ENCODE measurements around the gene LRRC4C. TPM values are rescaled to one million over a fixed set of nuclear protein-coding genes. Genes with fewer than 3 reads are reported as not detected.
"Not testable (repeated sequence)": the region's sequence is repeated elsewhere in the genome, so short reads cannot be mapped to it uniquely, and the experiment has no call there.

Gene LRRC4C
- polyA plus RNA-seq, 1 donor from 2014 or later: 24.3 TPM

- TF ChIP-seq EP300 (conservative IDR thresholded peaks at IDR 0.05; ENCODE audit: poor library complexity, severe bottlenecking) (no peak), TAF1 (IDR thresholded peaks at IDR 0.05; ENCODE audit: low read depth) (no peak), EZH2 (IDR thresholded peaks at IDR 0.05; ENCODE audit: borderline replicate concordance, insufficient read depth, low read length, poor library complexity, severe bottlenecking) (no peak), RAD21 (conservative IDR thresholded peaks at IDR 0.05) (no peak), POLR2AphosphoS5 (IDR thresholded peaks at IDR 0.05) (no peak), MXI1 (conservative IDR thresholded peaks at IDR 0.05; ENCODE audit: poor library complexity, severe bottlenecking) (no peak), REST (IDR thresholded peaks at IDR 0.05; ENCODE audit: borderline replicate concordance) (no peak), SMC3 (conservative IDR thresholded peaks at IDR 0.05; ENCODE audit: poor library complexity) (no peak)
- TF ChIP-seq, protein P1, sequence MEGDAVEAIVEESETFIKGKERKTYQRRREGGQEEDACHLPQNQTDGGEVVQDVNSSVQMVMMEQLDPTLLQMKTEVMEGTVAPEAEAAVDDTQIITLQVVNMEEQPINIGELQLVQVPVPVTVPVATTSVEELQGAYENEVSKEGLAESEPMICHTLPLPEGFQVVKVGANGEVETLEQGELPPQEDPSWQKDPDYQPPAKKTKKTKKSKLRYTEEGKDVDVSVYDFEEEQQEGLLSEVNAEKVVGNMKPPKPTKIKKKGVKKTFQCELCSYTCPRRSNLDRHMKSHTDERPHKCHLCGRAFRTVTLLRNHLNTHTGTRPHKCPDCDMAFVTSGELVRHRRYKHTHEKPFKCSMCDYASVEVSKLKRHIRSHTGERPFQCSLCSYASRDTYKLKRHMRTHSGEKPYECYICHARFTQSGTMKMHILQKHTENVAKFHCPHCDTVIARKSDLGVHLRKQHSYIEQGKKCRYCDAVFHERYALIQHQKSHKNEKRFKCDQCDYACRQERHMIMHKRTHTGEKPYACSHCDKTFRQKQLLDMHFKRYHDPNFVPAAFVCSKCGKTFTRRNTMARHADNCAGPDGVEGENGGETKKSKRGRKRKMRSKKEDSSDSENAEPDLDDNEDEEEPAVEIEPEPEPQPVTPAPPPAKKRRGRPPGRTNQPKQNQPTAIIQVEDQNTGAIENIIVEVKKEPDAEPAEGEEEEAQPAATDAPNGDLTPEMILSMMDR (IDR thresholded peaks at IDR 0.05; ENCODE audit: poor library complexity, severe bottlenecking): no peak
- H3K9ac ChIP-seq (ENCODE audit: low read length): no peak overlapping the region
Observed at GRCh38 chr11:41020259-41020658, 439.2 kb downstream of the LRRC4C start.

DNA sequence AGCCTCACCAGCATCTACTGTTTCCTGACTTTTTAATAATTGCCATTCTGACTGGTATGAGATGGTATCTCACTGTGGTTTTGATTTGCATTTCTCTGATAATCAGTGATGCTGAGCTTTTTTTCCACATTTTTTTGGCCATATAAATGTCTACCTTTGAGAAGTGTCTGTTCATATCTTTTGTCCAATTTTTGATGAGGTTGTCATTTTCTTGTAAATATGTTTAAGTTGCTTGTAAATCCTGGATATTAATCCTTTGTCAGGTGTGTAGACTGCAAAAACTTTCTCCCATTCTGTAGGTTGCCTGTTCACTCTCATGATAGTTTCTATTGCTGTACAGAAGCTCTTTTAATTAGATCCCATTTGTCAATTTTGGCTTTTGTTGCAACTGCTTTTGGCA is 439.8 kb downstream of the LRRC4C start:
- H3F3A ChIP-seq (ENCODE audit: insufficient read depth, low read length, poor library complexity, severe bottlenecking); H3K27ac ChIP-seq (ENCODE audit: low read length); H3K27me3 ChIP-seq (ENCODE audit: insufficient read depth, low read depth, low read length); H4K20me1 ChIP-seq (ENCODE audit: insufficient read depth); H3K36me3 ChIP-seq (ENCODE audit: insufficient read depth, low read length); H3K4me2 ChIP-seq (ENCODE audit: low read length); H3K9ac ChIP-seq (ENCODE audit: low read length); H3K9me3 ChIP-seq (ENCODE audit: low read length); H3K4me3 ChIP-seq (ENCODE audit: low read length); H2AFZ ChIP-seq (ENCODE audit: low read depth, low read length); H3K9me2 ChIP-seq (ENCODE audit: insufficient read depth, low read length); H3K79me2 ChIP-seq (replicated peaks; ENCODE audit: insufficient read depth, low read length): not testable (repeated sequence)

More at GRCh38 chr11:41020259-41020658, 439.2 kb downstream of the LRRC4C start:
- Histone ChIP-seq H3K4me2 (ENCODE audit: low read length) (no peak overlapping the region), H4K20me1 (ENCODE audit: insufficient read depth) (no peaks in the 10 kb centered on the region), H3K9me3 (ENCODE audit: low read length) (no peaks in the 10 kb centered on the region), H3K27ac (ENCODE audit: low read length) (peak overlapping the region; percentile 47), H3K36me3 (ENCODE audit: insufficient read depth, low read length) (no peaks in the 10 kb centered on the region), H3F3A (ENCODE audit: insufficient read depth, low read length, poor library complexity, severe bottlenecking) (no peaks in the 10 kb centered on the region), H3K79me2 (replicated peaks; ENCODE audit: insufficient read depth, low read length) (no peaks in the 10 kb centered on the region), H3K9me2 (ENCODE audit: insufficient read depth, low read length) (no peaks in the 10 kb centered on the region), H3K27me3 (ENCODE audit: insufficient read depth, low read depth, low read length) (no peaks in the 10 kb centered on the region), H2AFZ (ENCODE audit: low read depth, low read length) (no peak overlapping the region), H3K4me3 (ENCODE audit: low read length) (no peak overlapping the region)

GRCh38 chr11:41018224-41018623 is 441.2 kb downstream of the LRRC4C start:
- Histone ChIP-seq H2AFZ (ENCODE audit: low read depth, low read length) (no peak overlapping the region), H3K9me2 (ENCODE audit: insufficient read depth, low read length) (no peaks in the 10 kb centered on the region), H3K36me3 (ENCODE audit: insufficient read depth, low read length) (no peaks in the 10 kb centered on the region)

More at GRCh38 chr11:41018224-41018623, 441.2 kb downstream of the LRRC4C start:
- H3K4me2 ChIP-seq (ENCODE audit: low read length): no peak overlapping the region
- TF ChIP-seq EP300 (conservative IDR thresholded peaks at IDR 0.05; ENCODE audit: poor library complexity, severe bottlenecking): no peak
- no peak for TF ChIP-seq SMC3 (conservative IDR thresholded peaks at IDR 0.05; ENCODE audit: poor library complexity)
- TF ChIP-seq, protein P1 (IDR thresholded peaks at IDR 0.05; ENCODE audit: poor library complexity, severe bottlenecking): no peak
- TF ChIP-seq EZH2 (IDR thresholded peaks at IDR 0.05; ENCODE audit: borderline replicate concordance, insufficient read depth, low read length, poor library complexity, severe bottlenecking): no peak
- no peak for TF ChIP-seq TAF1 (IDR thresholded peaks at IDR 0.05; ENCODE audit: low read depth)
- no peak for TF ChIP-seq REST (IDR thresholded peaks at IDR 0.05; ENCODE audit: borderline replicate concordance)
- TF ChIP-seq POLR2AphosphoS5 (IDR thresholded peaks at IDR 0.05): no peak
- TF ChIP-seq RAD21 (conservative IDR thresholded peaks at IDR 0.05): no peak
- no peak for TF ChIP-seq MXI1 (conservative IDR thresholded peaks at IDR 0.05; ENCODE audit: poor library complexity, severe bottlenecking)
- no peaks in the 10 kb centered on the region for H3F3A ChIP-seq (ENCODE audit: insufficient read depth, low read length, poor library complexity, severe bottlenecking)
- no peaks in the 10 kb centered on the region for H4K20me1 ChIP-seq (ENCODE audit: insufficient read depth)
- H3K4me3 ChIP-seq (ENCODE audit: low read length): no peak overlapping the region
- no peak overlapping the region for H3K9ac ChIP-seq (ENCODE audit: low read length)
- no peaks in the 10 kb centered on the region for H3K9me3 ChIP-seq (ENCODE audit: low read length)
- no peak overlapping the region for H3K27ac ChIP-seq (ENCODE audit: low read length)
- no peaks in the 10 kb centered on the region for H3K79me2 ChIP-seq (replicated peaks; ENCODE audit: insufficient read depth, low read length)
- no peaks in the 10 kb centered on the region for H3K27me3 ChIP-seq (ENCODE audit: insufficient read depth, low read depth, low read length)

Data from neural cell (in vitro differentiated cells).